22Rv1 (cell line): ENCODE data around the gene ATP5ME.

Experiments used
- ZFX ChIP-seq: fragments of 450-650 bp; IDR thresholded peaks from 2 replicates; pipeline ENCODE4 v1.6.1; 2017; ENCODE audit warnings: antibody characterized with exemption, borderline replicate concordance
- TF ChIP-seq, protein P1 (sequence below): fragments of 450-650 bp; IDR thresholded peaks from 2 replicates; pipeline ENCODE4 v1.5.1; 2017; ENCODE audit warnings: mild to moderate bottlenecking

GRCh38 chr4:657834-658667 is 16.0 kb downstream of the ATP5ME start:
- TF ChIP-seq, protein P1, sequence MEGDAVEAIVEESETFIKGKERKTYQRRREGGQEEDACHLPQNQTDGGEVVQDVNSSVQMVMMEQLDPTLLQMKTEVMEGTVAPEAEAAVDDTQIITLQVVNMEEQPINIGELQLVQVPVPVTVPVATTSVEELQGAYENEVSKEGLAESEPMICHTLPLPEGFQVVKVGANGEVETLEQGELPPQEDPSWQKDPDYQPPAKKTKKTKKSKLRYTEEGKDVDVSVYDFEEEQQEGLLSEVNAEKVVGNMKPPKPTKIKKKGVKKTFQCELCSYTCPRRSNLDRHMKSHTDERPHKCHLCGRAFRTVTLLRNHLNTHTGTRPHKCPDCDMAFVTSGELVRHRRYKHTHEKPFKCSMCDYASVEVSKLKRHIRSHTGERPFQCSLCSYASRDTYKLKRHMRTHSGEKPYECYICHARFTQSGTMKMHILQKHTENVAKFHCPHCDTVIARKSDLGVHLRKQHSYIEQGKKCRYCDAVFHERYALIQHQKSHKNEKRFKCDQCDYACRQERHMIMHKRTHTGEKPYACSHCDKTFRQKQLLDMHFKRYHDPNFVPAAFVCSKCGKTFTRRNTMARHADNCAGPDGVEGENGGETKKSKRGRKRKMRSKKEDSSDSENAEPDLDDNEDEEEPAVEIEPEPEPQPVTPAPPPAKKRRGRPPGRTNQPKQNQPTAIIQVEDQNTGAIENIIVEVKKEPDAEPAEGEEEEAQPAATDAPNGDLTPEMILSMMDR = no peak
- TF ChIP-seq ZFX = no peak
